Measurements from ENCODE around the gene ZNF431.

The ZNF431 gene

GRCh38 chr19:21115430-21115829, 26.4 kb upstream of the ZNF431 start:
- Histone ChIP-seq H3K27ac (replicated peaks) (no peak overlapping the region), H3K4me3 (replicated peaks; ENCODE audit: insufficient read depth, low read length) (no peak overlapping the region), H3K27me3 (ENCODE audit: insufficient read depth, poor library complexity, severe bottlenecking) (no peaks in the 10 kb centered on the region)
- no peak for DNase-seq (ENCODE audit: low read depth in 1 of 2, low spot score in 1 of 2)
- no peak for TF ChIP-seq POLR2AphosphoS5 (IDR thresholded peaks at IDR 0.05; ENCODE audit: low read depth)
- TF ChIP-seq REST (IDR thresholded peaks at IDR 0.05; ENCODE audit: insufficient replicate concordance, low read depth): no peak
- no peak for TF ChIP-seq SPI1 (IDR thresholded peaks at IDR 0.05; ENCODE audit: borderline replicate concordance, low read depth)
- no peak for TF ChIP-seq CTCF (IDR thresholded peaks at IDR 0.05; ENCODE audit: insufficient read depth, low read length)
- TF ChIP-seq GABPA (IDR thresholded peaks at IDR 0.05; ENCODE audit: low read depth): no peak

- no peak for TF ChIP-seq SPI1 (IDR thresholded peaks at IDR 0.05; ENCODE audit: borderline replicate concordance, low read depth)
- TF ChIP-seq CTCF (IDR thresholded peaks at IDR 0.05; ENCODE audit: insufficient read depth, low read length): no peak
- TF ChIP-seq GABPA (IDR thresholded peaks at IDR 0.05; ENCODE audit: low read depth): no peak
- TF ChIP-seq REST (IDR thresholded peaks at IDR 0.05; ENCODE audit: insufficient replicate concordance, low read depth): no peak
- TF ChIP-seq POLR2AphosphoS5 (IDR thresholded peaks at IDR 0.05; ENCODE audit: low read depth): no peak
- no peak overlapping the region for H3K4me3 ChIP-seq (replicated peaks; ENCODE audit: insufficient read depth, low read length)
- no peak overlapping the region for H3K27ac ChIP-seq (replicated peaks)
- no peak for DNase-seq (ENCODE audit: low read depth in 1 of 2, low spot score in 1 of 2)
- H3K27me3 ChIP-seq (ENCODE audit: insufficient read depth, poor library complexity, severe bottlenecking): no peaks in the 10 kb centered on the region
Measured at GRCh38 chr19:21117041-21117907, 24.6 kb upstream of the ZNF431 start.

GRCh38 chr19:21126078-21126477, 15.8 kb upstream of the ZNF431 start:
- DNase-seq (ENCODE audit: low read depth in 1 of 2, low spot score in 1 of 2): no peak
- Histone ChIP-seq H3K4me3 (replicated peaks; ENCODE audit: insufficient read depth, low read length) (no peak overlapping the region), H3K27ac (replicated peaks) (no peak overlapping the region), H3K27me3 (ENCODE audit: insufficient read depth, poor library complexity, severe bottlenecking) (no peaks in the 10 kb centered on the region)
- TF ChIP-seq SPI1 (IDR thresholded peaks at IDR 0.05; ENCODE audit: borderline replicate concordance, low read depth) (no peak), CTCF (IDR thresholded peaks at IDR 0.05; ENCODE audit: insufficient read depth, low read length) (no peak), POLR2AphosphoS5 (IDR thresholded peaks at IDR 0.05; ENCODE audit: low read depth) (no peak), REST (IDR thresholded peaks at IDR 0.05; ENCODE audit: insufficient replicate concordance, low read depth) (no peak), GABPA (IDR thresholded peaks at IDR 0.05; ENCODE audit: low read depth) (no peak)
